Mesothelial cell of epicardium (in vitro differentiated cells): ENCODE results near the gene ACTRT2. TPM values are rescaled to one million over a fixed set of nuclear protein-coding genes. Genes with fewer than 3 reads are reported as not detected.
A peak's percentile ranks its signal among the peaks of the same experiment; 100 is the strongest.

Experiments used
- DNase-seq, 2 experiments: peaks; one replicate each; pipeline ENCODE4 v3.0.0; 2021; ENCODE audit warnings: low spot score in 2 of 2; ENCODE audit not compliant: unreplicated experiment in 2 of 2
- H3K27ac Mint-ChIP-seq: 2 replicates; pipeline ENCODE4 v1.8.0; 2021; ENCODE audit warnings: mixed read lengths
- H3K27me3 Mint-ChIP-seq: 2 replicates; pipeline ENCODE4 v1.8.0; 2021; ENCODE audit warnings: low read depth, mixed read lengths
- H3K36me3 Mint-ChIP-seq: 2 replicates; pipeline ENCODE4 v1.8.0; 2021; ENCODE audit warnings: mixed read lengths
- H3K4me1 Mint-ChIP-seq: 2 replicates; pipeline ENCODE4 v1.8.0; 2021; ENCODE audit warnings: mixed read lengths
- H3K4me3 Mint-ChIP-seq: 2 replicates; pipeline ENCODE4 v1.8.0; 2021; ENCODE audit warnings: mild to moderate bottlenecking, moderate library complexity, mixed read lengths
- H3K9me3 Mint-ChIP-seq: 2 replicates; pipeline ENCODE4 v1.8.0; 2021; ENCODE audit warnings: mixed read lengths
- CTCF ChIP-seq: fragments of 200-600 bp; sonication (generic); IDR thresholded peaks from one replicate; pipeline ENCODE4 v1.5.0; 2021; ENCODE audit warnings: antibody characterized with exemption; ENCODE audit not compliant: unreplicated experiment
- total RNA-seq: library from RNA; stranded (reverse); gene quantifications from 3 replicates; pipeline ENCODE4 v1.2.1, GENCODE V29; 2021

Gene ACTRT2
- total RNA-seq, 1 donor from 2014 or later: not detected

- Mint-ChIP-seq H3K36me3 (no peaks in the 10 kb centered on the region), H3K4me1 (no peaks in the 10 kb centered on the region), H3K27me3 (peaks cover 99% of the 10 kb centered on the region), H3K9me3 (peaks cover 4% of the 10 kb centered on the region), H3K4me3 (no peak overlapping the region), H3K27ac (no peak overlapping the region)
- DNase-seq: peak in 1 of 2 experiments; percentile 38
- TF ChIP-seq CTCF: no peak
Measured at GRCh38 chr1:3061566-3061965, 40.3 kb downstream of the ACTRT2 start.

GRCh38 chr1:3061981-3062615, 40.8 kb downstream of the ACTRT2 start:
- DNase-seq: peak in 1 of 2 experiments; percentile 37
- Mint-ChIP-seq H3K27ac (no peak overlapping the region), H3K4me3 (no peak overlapping the region)

DNA sequence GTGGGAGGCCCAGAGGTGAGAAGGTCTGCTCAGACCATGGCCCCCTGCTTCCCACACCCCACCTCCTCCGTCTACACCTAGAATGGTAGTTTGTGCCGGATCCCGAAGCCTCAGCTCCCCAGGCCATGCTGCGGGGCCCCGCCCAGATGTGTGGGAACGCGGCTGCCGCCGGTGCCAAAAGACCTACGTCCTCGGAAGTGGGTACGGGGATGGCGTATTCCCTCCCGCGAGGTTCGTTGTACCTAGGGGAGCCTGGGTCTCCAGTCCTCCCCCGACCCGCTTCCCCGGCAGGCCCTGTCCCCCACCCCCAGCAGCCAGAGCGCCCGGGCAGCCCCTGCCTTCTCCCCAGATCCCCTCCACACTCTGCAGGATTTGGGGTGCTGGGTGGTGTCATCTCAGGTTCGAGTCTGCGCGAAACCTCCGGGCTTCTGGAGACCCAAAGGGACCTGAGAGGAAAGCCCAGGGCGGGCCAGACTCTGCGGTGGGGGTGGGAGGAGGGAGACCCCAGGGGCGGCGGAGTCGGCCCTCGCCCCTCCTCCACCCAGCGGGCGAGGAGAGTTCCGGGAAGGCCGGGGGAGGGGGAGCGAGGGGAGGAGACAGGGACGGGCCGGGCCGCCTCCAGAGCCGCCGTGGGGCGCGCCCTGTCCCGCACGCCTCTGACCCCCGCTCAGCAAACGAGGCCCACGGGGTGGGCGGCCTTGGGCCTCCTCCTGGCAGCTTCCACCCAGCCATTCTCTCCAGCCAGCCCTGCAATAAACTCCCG, 41.5 kb downstream of the ACTRT2 start:
- Mint-ChIP-seq H3K27ac (no peak overlapping the region), H3K36me3 (no peaks in the 10 kb centered on the region), H3K4me1 (no peaks in the 10 kb centered on the region), H3K4me3 (no peak overlapping the region), H3K9me3 (peaks cover 4% of the 10 kb centered on the region), H3K27me3 (peaks cover 99% of the 10 kb centered on the region)
- peak in 1 of 2 experiments; percentile 36 for DNase-seq
- no peak for TF ChIP-seq CTCF

More at GRCh38 chr1:3061981-3062615, 40.8 kb downstream of the ACTRT2 start:
- H3K27me3 Mint-ChIP-seq: peaks cover 99% of the 10 kb centered on the region
- peaks cover 4% of the 10 kb centered on the region for H3K9me3 Mint-ChIP-seq
- H3K4me1 Mint-ChIP-seq: no peaks in the 10 kb centered on the region
- H3K36me3 Mint-ChIP-seq: no peaks in the 10 kb centered on the region
- TF ChIP-seq CTCF: no peak

GRCh38 chr1:3063379-3064295, 42.4 kb downstream of the ACTRT2 start:
- Mint-ChIP-seq H3K27me3 (peaks cover 94% of the 10 kb centered on the region), H3K4me1 (peaks cover 1% of the 10 kb centered on the region)

More at GRCh38 chr1:3063379-3064295, 42.4 kb downstream of the ACTRT2 start:
- no peaks in the 10 kb centered on the region for H3K36me3 Mint-ChIP-seq
- peak in 1 of 2 experiments; percentile 42 for DNase-seq
- TF ChIP-seq CTCF: no peak
- no peak overlapping the region for H3K4me3 Mint-ChIP-seq
- peaks cover 4% of the 10 kb centered on the region for H3K9me3 Mint-ChIP-seq
- no peak overlapping the region for H3K27ac Mint-ChIP-seq
